GM12875 (cell line): ENCODE results near the gene RNF145.
"Not testable (repeated sequence)": the region's sequence is repeated elsewhere in the genome, so short reads cannot be mapped to it uniquely, and the experiment has no call there.

Source experiments
- H3K4me3 ChIP-seq: one replicate; pipeline ENCODE4 v1.5.1; 2011; ENCODE audit warnings: low read depth, low read length, control low read depth
- CTCF ChIP-seq: IDR thresholded peaks from 2 replicates; pipeline ENCODE4 v1.5.1; 2011; ENCODE audit warnings: low read depth, mild to moderate bottlenecking, control low read depth, inconsistent platforms, low read length, moderate library complexity, borderline replicate concordance; ENCODE audit not compliant: insufficient read depth

Gene RNF145

GRCh38 chr5:159157552-159157951 is 51.8 kb downstream of the RNF145 start:
- TF ChIP-seq CTCF = no peak
- H3K4me3 ChIP-seq = no peak overlapping the region

GRCh38 chr5:159156426-159157238 is 52.7 kb downstream of the RNF145 start:
- H3K4me3 ChIP-seq = no peak overlapping the region
- TF ChIP-seq CTCF = peak; percentile 70

GRCh38 chr5:159155960-159156359 is 53.4 kb downstream of the RNF145 start:
- no peak overlapping the region for H3K4me3 ChIP-seq
- no peak for TF ChIP-seq CTCF

GRCh38 chr5:159152876-159153275 is 56.5 kb downstream of the RNF145 start:
- no peak for TF ChIP-seq CTCF
- no peak overlapping the region for H3K4me3 ChIP-seq

GRCh38 chr5:159149085-159149484 is 60.3 kb downstream of the RNF145 start:
- TF ChIP-seq CTCF = no peak
- no peak overlapping the region for H3K4me3 ChIP-seq

GRCh38 chr5:159147976-159148375 is 61.4 kb downstream of the RNF145 start:
- no peak overlapping the region for H3K4me3 ChIP-seq
- no peak for TF ChIP-seq CTCF

GRCh38 chr5:159146839-159147238 is 62.5 kb downstream of the RNF145 start:
- TF ChIP-seq CTCF = no peak
- H3K4me3 ChIP-seq = no peak overlapping the region

- not testable (repeated sequence) for H3K4me3 ChIP-seq
These were observed 64.2 kb downstream of the RNF145 start for GRCh38 chr5:159145160-159145559.
